NK-92 (cell line): Measurements from ENCODE around the gene TRDN.
"Not testable (repeated sequence)": the region's sequence is repeated elsewhere in the genome, so short reads cannot be mapped to it uniquely, and the experiment has no call there.

Experiments used
- DNase-seq: peaks from one replicate; lab custom pipeline; 2025; ENCODE audit not compliant: unreplicated experiment; lab: John Stamatoyannopoulos, UW

The TRDN gene

DNA sequence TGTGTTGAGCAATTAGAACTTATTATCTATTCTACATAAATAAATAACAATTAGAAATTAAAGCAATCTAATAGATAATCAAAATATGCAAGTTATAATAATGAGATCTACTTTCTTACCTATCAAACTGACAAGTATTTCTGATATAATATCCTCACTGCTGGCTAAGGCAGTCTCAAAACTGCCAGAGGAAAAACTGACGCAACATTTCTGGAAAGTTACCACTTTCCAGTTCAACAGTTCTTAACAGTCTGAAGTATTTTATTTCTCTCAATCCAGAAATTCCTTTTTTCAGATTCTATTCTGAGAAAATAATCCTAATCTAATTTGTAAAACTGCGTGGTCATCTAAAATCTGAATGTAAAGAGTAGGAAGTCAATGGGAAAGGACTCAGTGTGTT, 121.0 kb downstream of the TRDN start:
- no peak for DNase-seq

DNA sequence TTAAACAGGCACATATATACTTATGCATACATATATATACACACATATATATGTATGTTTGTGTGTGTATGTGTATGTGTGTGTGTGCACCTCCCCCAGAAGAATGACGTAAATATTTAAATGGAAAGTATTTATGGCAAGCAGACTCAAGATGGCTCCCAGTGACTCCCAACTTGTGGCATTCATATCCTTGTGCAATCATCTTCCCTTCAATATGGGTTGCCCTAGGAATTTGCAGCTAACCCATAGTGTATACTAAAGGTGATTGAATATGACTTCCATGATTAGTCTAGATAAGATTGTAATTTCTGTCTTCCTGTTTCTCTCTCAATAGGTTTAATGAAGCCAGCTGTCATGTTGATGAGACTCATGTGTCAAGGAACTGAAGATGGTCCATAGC, 127.6 kb downstream of the TRDN start:
- no peak for DNase-seq

DNA sequence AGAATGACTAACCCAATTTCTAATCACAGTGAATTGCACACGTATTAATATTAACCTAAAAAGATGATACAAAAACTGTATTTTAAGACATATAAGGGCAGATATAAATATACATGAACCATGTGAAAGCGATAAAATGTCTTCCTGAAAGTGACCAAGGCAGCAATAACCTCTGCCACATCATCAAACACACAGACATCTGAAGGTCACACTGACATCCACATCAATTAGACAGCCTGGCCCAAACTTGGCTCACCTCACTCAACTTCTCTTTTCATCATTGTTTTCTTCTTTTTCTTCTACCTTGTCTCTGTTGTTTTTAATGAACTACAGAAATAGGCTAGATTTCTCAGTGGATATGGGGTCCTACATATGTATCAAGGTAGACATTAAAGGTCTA, 128.5 kb downstream of the TRDN start:
- DNase-seq: no peak

DNA sequence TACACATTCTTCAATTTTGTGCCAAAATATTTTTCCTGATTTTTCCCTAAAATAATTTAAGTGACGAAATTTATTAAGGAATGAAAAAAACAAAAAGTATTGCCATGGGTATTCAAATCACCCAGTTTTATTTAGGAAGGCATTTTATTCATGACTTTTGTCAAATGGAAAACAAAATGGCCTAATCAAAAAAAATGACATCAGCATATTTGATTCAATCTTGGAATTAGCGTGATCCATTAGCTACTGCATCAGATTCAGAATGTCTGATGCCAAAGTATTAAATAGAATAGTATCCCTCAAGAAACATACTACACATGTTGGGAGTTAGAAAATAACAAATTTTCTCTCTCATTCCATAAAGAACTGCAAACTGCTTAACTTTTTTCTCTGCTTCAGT, 129.2 kb downstream of the TRDN start:
- DNase-seq: no peak

DNA sequence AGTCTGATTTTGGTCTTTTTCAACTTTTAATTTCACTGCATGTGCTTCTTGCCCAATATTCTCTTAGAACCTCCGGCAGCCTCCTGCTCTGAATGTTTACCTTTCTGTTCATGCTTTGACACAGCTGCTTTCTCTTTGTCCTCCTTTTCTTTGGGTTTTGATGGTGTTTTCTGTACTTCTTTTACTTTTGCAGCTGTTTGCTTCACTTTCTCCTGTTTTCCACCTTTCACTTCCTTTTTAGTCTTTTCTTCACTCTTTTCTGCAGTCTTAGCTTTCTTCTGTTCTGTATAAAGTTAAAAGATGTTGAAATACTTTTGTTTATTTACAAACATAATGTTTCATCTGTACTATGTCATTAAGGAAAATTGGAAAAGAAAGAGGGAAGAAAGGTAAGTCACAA, 133.1 kb downstream of the TRDN start:
- DNase-seq: no peak

DNA sequence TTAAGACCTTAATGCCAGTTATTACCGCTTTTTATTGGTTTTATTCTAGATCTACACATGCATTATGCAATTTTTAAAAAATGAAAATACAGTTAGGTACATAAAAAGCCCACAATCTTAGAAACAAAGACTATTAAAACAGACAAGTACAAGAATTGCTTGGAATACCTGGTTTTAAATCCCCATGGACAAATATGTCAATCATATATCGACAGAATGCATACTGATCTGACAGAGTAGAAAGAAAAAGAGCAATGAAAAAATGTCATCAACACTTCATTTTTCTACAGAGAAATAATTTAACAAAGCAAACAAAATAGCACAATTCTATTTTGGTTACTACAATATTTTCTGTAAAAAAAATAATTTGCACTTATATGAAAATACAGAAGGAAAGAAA, 139.7 kb downstream of the TRDN start:
- DNase-seq: no peak

DNA sequence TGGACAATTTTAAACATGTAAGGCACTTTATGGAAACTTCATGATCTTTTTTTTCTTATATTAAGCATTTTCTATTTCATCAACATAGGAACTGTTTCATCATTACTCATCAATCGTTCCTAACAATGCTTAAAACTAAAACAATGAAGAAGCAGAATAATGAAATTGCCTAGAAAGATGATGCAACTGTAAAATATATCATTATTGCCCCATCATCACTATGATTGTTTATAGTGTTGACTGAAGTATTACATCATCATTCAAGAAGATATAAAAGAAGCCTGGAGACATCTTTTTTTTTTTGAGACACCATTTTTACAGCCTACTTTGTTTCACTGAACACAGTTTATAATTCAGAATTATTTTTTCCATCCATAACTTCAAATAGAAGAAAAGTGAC, 147.2 kb downstream of the TRDN start:
- no peak for DNase-seq

DNA sequence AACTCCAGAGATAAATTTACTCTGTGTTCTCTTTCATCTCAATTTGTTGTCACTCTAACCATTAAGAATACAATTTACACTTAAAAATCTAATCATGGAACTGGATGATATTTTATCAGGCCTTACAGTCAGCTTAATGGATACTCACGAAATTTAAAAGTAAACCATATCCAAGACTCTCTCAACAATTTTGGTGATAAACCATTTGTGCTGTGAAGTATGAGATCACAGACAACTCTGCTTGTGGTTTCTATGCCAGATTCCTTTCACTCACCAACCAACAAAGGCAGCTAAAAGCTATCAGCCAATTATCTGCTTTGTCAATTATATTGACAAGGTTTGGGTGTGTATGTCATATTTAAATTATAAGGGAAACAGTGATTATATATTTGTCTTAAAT, 155.8 kb downstream of the TRDN start:
- no peak for DNase-seq

DNA sequence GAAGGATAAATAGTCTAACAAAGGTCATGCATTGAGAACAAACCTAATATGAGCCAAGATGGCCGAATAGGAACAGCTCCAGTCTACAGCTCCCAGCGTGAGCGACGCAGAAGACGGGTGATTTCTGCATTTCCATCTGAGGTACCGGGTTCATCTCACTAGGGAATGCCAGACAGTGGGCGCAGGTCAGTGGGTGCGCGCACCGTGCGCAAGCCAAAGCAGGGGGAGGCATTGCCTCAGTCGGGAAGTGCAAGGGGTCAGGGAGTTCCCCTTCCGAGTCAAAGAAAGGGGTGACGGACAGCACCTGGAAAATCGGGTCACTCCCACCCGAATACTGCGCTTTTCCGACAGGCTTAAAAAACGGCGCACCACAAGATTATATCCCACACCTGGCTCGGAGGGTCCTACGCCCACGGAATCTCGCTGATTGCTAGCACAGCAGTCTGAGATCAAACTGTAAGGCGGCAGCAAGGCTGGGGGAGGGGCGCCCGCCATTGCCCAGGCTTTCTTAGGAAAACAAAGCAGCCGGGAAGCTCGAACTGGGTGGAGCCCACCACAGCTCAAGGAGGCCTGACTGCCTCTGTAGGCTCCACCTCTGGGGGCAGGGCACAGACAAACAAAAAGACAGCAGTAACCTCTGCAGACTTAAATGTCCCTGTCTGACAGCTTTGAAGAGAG, 164.6 kb downstream of the TRDN start:
- not testable (repeated sequence) for DNase-seq

DNA sequence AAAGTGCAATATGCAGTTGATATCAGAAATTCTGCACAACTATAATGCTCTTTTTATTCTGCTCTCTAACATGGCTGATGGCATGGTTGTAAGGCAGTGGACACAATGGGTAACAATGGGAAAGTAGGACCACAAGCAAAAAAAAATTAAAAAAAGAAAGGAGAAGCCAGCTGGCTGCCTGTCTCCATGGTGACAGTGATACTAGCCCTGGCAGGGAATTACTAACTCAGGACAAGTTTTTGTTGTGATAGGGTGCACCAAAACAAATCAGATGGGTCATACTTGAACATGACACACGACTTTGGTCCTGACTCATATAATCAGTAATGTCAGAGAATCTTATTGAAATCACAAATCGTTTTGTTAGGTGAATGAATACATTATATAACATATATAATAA, 169.4 kb downstream of the TRDN start:
- DNase-seq: no peak

DNA sequence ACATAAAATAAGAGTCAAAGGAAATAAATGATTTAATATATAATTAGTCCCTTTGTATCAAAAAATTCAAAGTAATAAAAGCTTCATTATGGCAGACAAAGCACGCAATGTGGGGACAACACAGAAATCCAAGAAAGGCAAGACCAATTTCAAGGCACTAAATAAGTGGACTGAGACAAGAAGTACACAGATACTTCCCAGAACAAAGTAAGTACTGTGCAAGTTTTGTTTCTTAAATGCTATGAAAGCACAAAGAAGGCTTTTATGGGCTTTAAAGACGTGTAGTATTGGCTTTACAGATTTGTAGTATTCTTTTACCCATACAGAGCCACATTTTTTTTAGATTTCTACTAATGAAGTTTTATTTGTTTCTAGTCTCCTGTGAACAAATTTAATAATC, 174.6 kb downstream of the TRDN start:
- DNase-seq: no peak

DNA sequence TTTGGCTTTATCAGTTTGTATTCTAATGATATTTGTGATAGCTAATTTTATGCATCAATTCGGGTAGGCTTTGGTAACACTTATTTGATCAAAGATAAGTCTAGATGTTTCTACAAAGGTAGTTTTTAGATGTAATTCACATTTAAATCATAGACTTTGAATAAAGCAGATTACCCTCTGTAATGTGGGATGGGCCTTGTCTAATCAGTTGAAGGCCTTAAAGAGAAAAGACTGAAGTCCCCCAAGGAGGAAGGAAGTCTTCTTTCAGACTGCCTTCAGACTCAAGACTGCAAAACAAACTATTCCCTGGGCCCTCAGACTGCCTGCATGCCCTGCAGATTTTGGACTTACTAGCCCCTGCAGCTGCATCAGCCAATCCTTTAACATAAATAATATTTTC, 178.5 kb downstream of the TRDN start:
- no peak for DNase-seq

DNA sequence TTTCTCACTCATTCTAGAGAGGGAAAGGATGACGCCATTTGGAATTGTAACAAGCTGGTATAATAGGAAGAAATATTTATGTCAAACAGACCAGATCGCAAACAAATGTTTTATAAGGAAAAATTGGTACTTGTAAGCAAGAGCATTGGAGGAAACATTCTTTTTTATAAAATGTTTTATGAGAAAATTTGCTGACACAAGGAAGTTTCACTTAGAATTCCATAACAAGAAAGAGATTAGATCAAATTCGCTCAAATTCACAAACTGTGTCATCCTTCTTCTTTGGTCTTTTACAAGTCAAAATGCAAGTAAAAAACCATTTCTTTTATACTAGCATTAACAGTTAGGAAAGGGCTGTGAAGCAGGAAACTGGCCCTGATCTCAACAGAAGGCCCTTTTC, 179.9 kb downstream of the TRDN start:
- DNase-seq: no peak

DNA sequence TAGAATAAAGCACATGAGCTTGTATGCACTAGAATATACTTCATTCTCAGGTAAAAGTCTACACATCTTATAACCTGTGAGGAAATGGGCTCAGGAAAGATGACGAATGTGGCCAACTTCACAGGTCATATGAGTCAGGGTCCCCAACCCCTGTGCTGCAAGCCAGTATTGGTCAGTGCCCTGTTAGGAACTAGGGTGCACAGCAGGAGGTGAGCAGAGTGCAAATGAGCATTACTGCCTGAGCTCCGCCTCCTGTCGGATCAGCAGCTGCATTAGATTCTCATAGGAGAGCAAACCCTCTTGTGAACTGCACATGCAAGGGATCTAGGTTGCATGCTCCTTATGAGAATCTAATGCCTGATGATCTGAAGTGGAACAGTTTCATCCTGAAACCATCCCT, 182.3 kb downstream of the TRDN start:
- no peak for DNase-seq

DNA sequence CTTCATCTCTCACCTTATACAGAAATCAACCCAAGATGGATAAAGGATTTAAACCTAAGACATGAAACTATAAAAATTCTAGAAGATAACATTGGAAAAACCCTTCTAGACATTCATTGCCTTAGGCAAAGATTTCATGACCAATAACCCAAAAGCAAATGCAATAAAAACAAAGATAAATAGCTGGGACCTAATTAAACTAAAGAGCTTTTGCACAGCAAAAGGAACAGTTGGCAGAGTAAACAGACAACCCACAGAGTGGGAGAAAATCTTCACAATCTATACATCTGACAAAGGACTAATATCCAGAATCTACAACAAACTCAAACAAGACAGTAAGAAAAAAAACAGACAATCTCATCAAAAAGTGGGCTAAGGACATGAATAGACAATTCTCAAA, 183.7 kb downstream of the TRDN start:
- not testable (repeated sequence) for DNase-seq

DNA sequence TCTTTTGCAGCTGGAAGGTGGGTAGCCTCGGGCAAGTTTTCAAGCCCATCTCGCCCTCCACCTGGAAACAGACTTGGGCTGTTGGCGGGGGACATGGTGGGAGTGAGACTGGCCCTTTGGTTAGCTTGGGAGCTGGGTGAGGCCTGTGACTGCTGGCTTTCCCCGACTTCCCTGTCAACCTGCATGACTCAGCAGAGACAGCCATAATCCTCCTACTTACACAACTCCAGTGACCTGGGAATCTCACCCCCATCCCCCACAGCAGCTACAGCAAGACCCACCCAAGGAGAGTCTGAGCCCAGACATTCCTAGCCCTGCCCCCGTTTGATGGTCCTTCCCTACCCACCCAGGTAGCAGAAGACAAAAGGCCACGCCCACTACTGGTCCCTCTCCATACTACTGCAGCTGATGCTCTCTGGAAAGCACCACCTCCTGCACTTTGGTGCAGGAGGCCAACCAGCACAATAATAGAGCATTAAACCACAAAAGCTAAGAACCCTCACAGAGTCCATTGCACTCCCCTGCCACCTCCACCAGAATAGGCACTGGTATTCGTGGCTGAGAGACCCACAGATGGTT, 188.4 kb downstream of the TRDN start:
- DNase-seq: no peak

DNA sequence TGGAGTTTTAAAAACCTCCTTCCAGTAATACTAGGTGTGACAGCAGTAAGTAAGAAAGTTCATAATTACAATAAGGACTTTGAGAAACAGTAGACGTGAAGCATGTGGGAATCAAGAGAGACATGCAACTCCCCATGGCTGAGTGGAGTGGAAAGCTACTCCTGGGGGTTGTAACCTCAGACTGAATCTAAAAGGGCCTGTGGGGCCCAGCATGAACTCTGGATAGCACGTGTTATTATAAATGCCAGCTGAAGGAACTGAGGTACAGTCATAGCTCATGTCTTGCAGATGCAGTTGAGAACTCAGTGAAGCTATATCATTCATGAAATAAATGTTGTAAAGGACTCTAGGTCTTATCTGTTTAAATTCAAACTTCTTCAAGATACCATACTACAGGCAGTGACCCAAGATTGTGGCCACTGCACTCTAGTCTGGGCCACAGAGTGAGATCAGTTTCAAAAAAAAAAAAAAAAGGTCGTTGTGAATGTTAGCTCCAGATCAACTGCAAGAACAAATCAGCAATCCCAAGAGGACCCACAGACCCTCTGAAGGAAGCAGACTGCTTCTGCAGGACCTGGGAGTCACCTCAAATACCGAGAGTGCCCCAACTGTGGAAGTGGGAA, 189.3 kb downstream of the TRDN start:
- no peak for DNase-seq

DNA sequence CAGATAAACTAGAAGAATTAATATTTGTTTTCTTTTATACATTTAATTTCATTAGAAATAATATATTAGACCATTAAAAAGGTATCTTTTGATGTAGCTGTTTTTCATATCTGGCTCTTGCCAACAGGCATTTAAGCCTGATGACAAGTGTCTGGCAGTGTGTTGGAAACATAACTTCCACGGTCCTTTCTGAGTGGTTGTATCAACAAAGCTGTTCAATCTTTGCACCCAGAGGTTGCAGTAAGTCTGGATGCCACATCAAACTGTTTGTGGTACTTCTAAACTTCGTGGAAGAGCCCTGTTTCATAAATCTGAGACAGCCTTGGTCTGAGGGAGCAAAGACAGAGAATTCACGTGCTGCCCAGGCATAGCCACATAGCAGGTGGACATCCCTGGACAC, 197.4 kb downstream of the TRDN start:
- no peak for DNase-seq

DNA sequence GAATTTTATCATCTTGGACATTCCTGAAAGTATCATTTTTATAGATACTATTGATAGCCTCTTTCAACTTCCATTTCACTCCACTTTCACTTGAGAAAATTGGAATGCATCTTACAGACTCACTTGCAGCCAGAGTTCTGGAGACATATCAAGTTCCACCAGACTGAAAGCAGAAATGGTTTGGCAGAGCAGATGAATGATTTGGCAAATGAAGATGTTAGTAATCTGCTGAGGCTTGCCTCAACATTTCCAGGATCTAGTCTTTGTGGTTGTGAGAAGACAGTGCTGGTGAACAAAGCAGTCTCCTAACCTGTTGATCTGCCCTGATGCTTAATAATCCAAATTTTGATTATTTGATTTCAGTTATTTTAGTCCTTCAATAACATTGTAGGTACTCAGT, 202.6 kb downstream of the TRDN start:
- no peak for DNase-seq

DNA sequence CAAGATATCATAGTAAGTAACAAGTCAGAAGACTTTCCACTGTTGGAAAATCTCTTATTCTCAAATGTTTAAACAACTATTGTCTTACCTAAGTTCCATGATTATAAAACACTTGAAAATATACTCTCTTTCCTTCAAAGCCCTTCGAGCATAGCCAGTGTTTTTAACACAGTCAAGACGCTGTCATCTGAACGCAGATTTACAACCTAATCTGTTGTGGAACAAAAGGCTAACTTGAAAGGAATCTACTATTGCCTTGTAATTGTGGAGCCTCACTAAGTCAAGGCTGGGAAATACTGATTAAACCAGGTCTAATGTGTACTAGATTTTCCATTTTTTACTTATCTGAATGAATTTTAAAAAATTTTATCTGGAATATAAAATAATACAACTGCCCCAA, 205.8 kb downstream of the TRDN start:
- no peak for DNase-seq

DNA sequence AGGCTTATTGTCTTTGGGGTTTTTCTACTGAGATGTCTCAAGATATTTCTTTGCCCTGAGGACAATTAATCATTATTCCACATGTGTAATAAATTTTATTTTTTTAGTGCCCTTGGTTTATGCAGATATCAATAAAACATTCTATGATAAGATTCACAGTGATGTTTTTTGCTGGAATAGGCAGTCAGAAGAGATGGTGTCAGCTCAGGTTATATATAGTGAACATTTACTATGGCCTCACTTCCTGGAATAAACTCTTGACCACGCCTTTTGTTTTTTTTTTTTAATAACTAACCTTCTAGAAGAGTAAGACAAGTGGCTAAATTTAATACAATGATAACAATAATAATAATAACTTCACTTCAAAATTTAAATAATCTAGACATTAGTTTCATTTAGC, 209.7 kb downstream of the TRDN start:
- DNase-seq: no peak

DNA sequence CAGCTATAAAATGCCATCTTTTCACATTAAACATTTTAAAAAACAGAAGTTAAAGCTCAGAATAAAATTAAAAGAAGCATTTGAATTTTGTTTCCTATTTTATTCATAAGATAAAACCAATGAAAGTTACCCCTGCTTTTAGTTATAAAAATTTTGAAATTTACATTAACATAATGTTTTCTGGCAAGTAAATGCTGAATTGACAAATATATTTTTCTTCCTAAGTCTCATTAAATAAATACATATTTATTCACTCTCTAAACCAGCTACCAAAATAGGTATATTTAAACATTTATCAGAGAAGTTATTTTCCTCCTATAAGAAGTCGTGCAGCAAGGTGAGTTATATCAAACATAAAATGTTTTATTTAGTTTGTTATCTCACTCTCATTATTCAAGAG, 213.6 kb downstream of the TRDN start:
- DNase-seq: no peak

DNA sequence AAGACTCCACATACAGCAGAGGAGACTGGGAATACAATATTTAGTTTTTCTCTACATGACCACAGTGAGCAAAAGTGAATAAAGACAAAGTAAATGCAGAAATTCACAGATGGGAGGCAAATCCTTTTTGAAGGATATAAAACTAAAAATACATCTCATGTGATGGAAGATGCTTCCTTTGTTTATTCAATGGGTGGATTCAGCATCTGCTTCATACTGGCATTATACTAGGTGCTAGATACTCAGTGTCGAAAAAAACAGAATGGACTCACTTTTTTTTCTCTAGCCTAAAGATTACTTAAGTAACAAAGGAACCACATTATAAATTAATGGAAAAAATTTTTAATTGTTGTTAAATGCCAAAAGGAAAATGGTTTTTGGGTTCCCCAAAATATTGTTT, 216.2 kb downstream of the TRDN start:
- no peak for DNase-seq
